NCI-H1048 (cell line): ENCODE data around the gene GPD2.

Experiments used
- DNase-seq: peaks from one replicate; lab custom pipeline; 2025; lab: John Stamatoyannopoulos, UW

The GPD2 gene

GRCh38 chr2:156435718-156436496 is at the start of gene GPD2:
Gene GPD2 (plus strand): TSS chr2:156436379. CDS start chr2:156476106, 39,727 bp downstream.
- DNase-seq, result peak; percentile 51

GRCh38 chr2:156394033-156394741 is 42.0 kb upstream of the GPD2 start:
- no peak for DNase-seq

- no peak for DNase-seq
These were observed 40.1 kb upstream of the GPD2 start for GRCh38 chr2:156396126-156396525.

GRCh38 chr2:156397229-156397628 is 39.0 kb upstream of the GPD2 start:
- no peak for DNase-seq

- no peak for DNase-seq
These were observed 38.0 kb upstream of the GPD2 start for GRCh38 chr2:156398176-156398575.

- DNase-seq, result no peak
These were observed 36.8 kb upstream of the GPD2 start for GRCh38 chr2:156399224-156399949.

- DNase-seq, result no peak
These were observed 36.1 kb upstream of the GPD2 start for GRCh38 chr2:156399950-156400705.

- DNase-seq, result peak; percentile 4
These were observed 35.2 kb upstream of the GPD2 start for GRCh38 chr2:156400706-156401678.

GRCh38 chr2:156401861-156402260 is 34.3 kb upstream of the GPD2 start:
- DNase-seq, result no peak

GRCh38 chr2:156405586-156405985 is 30.6 kb upstream of the GPD2 start:
- no peak for DNase-seq

GRCh38 chr2:156411835-156412234 is 24.3 kb upstream of the GPD2 start:
- no peak for DNase-seq

- DNase-seq, result no peak
These were observed 14.3 kb upstream of the GPD2 start for GRCh38 chr2:156421851-156422250.

GRCh38 chr2:156423674-156424282 is 12.4 kb upstream of the GPD2 start:
- DNase-seq, result no peak

GRCh38 chr2:156427074-156427473 is 9.1 kb upstream of the GPD2 start:
- DNase-seq, result no peak

GRCh38 chr2:156429211-156429610 is 7.0 kb upstream of the GPD2 start:
- DNase-seq, result no peak

- no peak for DNase-seq
These were observed 5.8 kb upstream of the GPD2 start for GRCh38 chr2:156430236-156430979.

GRCh38 chr2:156430980-156431358 is 5.2 kb upstream of the GPD2 start:
- no peak for DNase-seq

GRCh38 chr2:156434461-156435291 is 1.5 kb upstream of the GPD2 start:
- DNase-seq, result no peak

GRCh38 chr2:156435396-156435717 is 822 bp upstream of the GPD2 start:
- no peak for DNase-seq
